Nephron progenitor cell (in vitro differentiated cells): ENCODE data around the gene UCK2.

Experiments used
- DNase-seq: peaks from one replicate; pipeline ENCODE4 v3.0.0; 2021
- H3K27ac Mint-ChIP-seq: 2 replicates; pipeline ENCODE4 v1.8.0; 2021; ENCODE audit warnings: mild to moderate bottlenecking, moderate library complexity, mixed read lengths
- H3K27me3 Mint-ChIP-seq: 2 replicates; pipeline ENCODE4 v1.8.0; 2021; ENCODE audit warnings: mild to moderate bottlenecking, low read depth, mixed read lengths; ENCODE audit not compliant: poor library complexity
- H3K36me3 Mint-ChIP-seq: 2 replicates; pipeline ENCODE4 v1.8.0; 2021; ENCODE audit warnings: low read depth, mixed read lengths
- H3K4me1 Mint-ChIP-seq: 2 replicates; pipeline ENCODE4 v1.8.0; 2021; ENCODE audit warnings: mixed read lengths
- H3K4me3 Mint-ChIP-seq: 2 replicates; pipeline ENCODE4 v1.8.0; 2021; ENCODE audit warnings: mild to moderate bottlenecking, moderate library complexity, mixed read lengths
- H3K9me3 Mint-ChIP-seq: 2 replicates; pipeline ENCODE4 v1.8.0; 2021; ENCODE audit warnings: mild to moderate bottlenecking, moderate library complexity, mixed read lengths
- TF ChIP-seq, protein P1 (sequence below): fragments of 200-600 bp; sonication (generic); IDR thresholded peaks from 2 replicates; pipeline ENCODE4 v1.5.0; 2021; ENCODE audit warnings: antibody characterized with exemption

Gene UCK2

DNA sequence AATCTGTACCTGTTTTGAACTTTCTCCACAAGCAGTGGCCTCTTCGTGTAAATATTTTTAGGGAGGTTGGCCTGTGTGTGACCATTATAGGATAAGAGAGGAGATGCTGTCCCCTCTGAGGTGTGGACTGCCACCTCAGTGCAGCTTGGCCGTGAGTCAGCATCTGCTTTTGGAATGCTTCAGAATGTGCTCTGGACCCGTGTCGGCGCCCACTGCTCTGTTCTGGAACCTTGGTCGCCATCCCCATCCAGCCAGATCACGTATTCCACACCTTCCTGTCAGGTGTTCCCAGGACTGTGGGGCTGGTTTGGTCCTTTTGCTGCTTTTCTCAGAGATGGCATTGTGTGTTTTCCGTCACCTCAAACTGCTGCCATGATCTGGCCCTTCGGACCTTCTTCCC is 5.5 kb downstream of the UCK2 start:
- no peak overlapping the region for H3K4me3 Mint-ChIP-seq
- no peak for DNase-seq
- H3K4me1 Mint-ChIP-seq: peaks cover 43% of the 10 kb centered on the region
- TF ChIP-seq, protein P1, sequence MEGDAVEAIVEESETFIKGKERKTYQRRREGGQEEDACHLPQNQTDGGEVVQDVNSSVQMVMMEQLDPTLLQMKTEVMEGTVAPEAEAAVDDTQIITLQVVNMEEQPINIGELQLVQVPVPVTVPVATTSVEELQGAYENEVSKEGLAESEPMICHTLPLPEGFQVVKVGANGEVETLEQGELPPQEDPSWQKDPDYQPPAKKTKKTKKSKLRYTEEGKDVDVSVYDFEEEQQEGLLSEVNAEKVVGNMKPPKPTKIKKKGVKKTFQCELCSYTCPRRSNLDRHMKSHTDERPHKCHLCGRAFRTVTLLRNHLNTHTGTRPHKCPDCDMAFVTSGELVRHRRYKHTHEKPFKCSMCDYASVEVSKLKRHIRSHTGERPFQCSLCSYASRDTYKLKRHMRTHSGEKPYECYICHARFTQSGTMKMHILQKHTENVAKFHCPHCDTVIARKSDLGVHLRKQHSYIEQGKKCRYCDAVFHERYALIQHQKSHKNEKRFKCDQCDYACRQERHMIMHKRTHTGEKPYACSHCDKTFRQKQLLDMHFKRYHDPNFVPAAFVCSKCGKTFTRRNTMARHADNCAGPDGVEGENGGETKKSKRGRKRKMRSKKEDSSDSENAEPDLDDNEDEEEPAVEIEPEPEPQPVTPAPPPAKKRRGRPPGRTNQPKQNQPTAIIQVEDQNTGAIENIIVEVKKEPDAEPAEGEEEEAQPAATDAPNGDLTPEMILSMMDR: no peak
- peaks cover 41% of the 10 kb centered on the region for H3K36me3 Mint-ChIP-seq
- no peak overlapping the region for H3K27ac Mint-ChIP-seq
- no peaks in the 10 kb centered on the region for H3K9me3 Mint-ChIP-seq
- no peaks in the 10 kb centered on the region for H3K27me3 Mint-ChIP-seq

DNA sequence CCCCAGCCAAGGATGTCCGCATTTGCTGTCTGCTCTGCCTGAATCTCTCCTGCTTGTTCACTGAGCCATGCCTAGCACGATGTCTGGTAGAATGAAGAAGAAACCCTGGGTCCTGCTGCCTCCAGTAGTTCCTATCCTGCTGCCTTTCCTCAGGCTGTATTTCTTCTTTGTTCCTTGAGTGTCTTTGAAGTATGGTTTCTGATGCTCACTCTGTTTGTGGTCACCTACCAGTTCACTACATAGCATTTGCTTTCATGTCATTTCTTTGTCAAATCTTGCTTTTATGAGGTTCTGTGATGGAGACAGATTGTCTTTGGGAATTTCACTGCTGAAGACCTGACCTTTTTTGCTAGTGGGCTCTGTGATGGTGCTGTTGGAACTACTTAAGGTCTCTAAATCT is 5.9 kb downstream of the UCK2 start:
- H3K9me3 Mint-ChIP-seq: no peaks in the 10 kb centered on the region
- H3K36me3 Mint-ChIP-seq: peaks cover 46% of the 10 kb centered on the region
- peaks cover 47% of the 10 kb centered on the region for H3K4me1 Mint-ChIP-seq
- TF ChIP-seq, protein P1: no peak
- H3K4me3 Mint-ChIP-seq: no peak overlapping the region
- H3K27ac Mint-ChIP-seq: peak overlapping the region; percentile 26
- H3K27me3 Mint-ChIP-seq: no peaks in the 10 kb centered on the region
- DNase-seq: no peak

DNA sequence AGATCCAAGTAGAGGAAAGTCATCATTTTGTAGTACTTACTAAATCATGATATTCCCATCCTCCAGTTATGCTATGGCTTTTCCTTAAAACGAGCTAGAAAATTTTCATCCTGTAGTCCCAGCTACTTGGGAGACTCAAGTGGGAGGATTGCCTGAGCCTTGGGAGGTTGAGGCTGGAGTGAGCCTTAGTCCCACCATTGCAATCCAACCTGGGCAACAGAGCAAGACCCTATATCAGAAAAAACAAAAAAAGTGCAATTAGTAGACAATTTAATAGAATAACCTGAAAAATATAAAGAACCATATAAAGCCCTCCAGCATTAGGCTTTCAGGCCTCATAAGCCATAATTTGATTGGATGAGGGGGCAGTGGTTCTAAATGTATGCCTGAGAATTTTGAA is 6.8 kb downstream of the UCK2 start:
- no peak overlapping the region for H3K4me3 Mint-ChIP-seq
- H3K9me3 Mint-ChIP-seq: no peaks in the 10 kb centered on the region
- H3K4me1 Mint-ChIP-seq: peaks cover 46% of the 10 kb centered on the region
- no peak for DNase-seq
- H3K27me3 Mint-ChIP-seq: no peaks in the 10 kb centered on the region
- H3K27ac Mint-ChIP-seq: no peak overlapping the region
- TF ChIP-seq, protein P1: no peak
- H3K36me3 Mint-ChIP-seq: peaks cover 54% of the 10 kb centered on the region

DNA sequence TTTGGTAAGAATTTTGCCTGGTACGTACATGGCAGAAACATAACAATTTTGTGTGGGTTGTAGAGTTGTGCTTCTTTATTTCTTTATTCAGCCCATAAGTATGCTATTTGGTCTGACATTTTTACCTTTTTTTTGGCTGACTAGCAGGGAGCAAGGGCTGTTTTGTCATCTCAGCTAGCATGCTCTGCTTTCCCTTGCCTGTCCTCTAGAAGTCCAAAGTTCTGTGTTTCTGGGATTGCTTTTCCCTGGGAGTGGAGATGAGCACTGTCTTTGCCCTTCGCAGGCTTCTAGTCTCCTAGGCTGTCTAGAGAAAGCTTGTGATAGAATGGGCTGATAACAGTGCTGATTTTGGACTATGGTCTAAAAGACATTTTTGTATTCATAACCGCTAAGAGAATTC is 7.5 kb downstream of the UCK2 start:
- TF ChIP-seq, protein P1: no peak
- DNase-seq: no peak
- Mint-ChIP-seq H3K27ac (no peak overlapping the region), H3K27me3 (no peaks in the 10 kb centered on the region), H3K36me3 (peaks cover 53% of the 10 kb centered on the region), H3K9me3 (no peaks in the 10 kb centered on the region), H3K4me3 (no peak overlapping the region), H3K4me1 (peaks cover 43% of the 10 kb centered on the region)

DNA sequence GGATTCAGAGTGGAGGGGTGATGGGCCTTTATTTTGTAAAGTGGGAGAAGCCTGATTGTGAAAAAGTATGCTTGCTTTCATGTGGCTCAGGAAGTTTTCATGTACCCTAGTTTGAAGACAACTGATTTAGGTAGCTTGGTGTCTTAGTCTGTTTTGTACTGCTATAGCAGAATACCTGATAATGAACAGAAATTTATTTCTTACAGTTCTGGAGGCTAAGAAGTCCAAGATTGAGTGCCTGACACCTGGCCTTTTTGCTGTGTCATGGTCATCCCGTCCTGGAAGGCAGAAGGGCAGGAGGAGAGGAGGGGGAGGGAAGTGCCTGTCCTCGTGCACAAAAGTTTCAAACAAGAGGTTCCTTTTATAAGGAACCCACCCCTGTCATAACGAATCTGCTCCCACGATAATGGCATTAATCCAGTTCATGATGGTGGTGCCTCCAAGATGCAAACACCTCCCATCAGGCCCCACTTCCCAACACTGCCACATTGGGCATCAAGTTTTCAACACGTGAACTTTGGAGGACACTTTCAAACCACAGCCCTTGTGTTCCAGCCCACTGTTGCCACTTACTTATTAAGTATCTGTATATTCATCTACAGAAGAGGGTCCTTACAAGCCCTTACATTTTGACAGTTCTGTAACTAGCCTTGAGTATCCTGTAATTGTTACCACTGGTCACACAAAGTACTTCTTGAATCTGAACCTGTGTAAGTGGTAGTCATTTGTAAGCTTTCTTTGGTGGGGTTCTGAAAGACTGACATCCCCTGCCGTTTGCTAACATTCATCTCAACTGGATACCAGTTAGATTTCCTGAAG is 9.5 kb downstream of the UCK2 start:
- Mint-ChIP-seq H3K27me3 (no peaks in the 10 kb centered on the region), H3K27ac (no peak overlapping the region), H3K4me3 (no peak overlapping the region), H3K36me3 (peaks cover 48% of the 10 kb centered on the region), H3K9me3 (no peaks in the 10 kb centered on the region), H3K4me1 (peaks cover 43% of the 10 kb centered on the region)
- no peak for DNase-seq
- TF ChIP-seq, protein P1: no peak

DNA sequence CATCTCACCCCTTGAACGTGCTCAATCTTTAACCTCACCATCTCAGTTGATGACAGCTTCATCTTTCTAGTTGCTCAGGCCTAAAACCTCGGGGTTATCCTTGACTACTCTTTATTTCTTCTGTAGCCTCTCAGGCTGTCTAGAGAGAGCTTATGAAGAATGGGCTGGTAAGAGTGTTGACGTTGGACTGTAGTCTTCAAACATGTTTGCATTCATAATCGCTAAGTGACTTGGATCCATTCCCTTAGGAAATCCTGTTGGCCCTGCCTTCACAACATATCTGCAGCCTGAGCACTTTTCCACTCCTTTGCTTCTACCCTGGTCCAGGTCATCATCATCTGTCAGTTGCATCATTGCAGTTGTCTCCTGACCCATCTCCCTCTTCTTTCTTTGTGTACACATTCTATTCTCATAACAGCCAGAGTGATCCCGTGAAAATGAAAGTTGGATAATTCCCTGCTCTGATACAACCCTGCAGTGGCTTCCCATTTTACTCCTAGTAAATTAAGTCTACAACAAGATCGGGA is 10.5 kb downstream of the UCK2 start:
- Mint-ChIP-seq H3K4me1 (peaks cover 43% of the 10 kb centered on the region), H3K27me3 (no peaks in the 10 kb centered on the region), H3K9me3 (no peaks in the 10 kb centered on the region), H3K36me3 (peaks cover 42% of the 10 kb centered on the region), H3K4me3 (no peak overlapping the region), H3K27ac (peak overlapping the region; percentile 1)
- DNase-seq: no peak
- TF ChIP-seq, protein P1: no peak
